H1 (cell line): ENCODE measurements around the gene BIRC5.

Experiments used
- ATF3 ChIP-seq: IDR thresholded peaks from 2 replicates; pipeline ENCODE4 v1.6.1; 2011; ENCODE audit warnings: low read depth, mild to moderate bottlenecking, low read length; ENCODE audit not compliant: insufficient read depth
- BRCA1 ChIP-seq: IDR thresholded peaks from 2 replicates; pipeline ENCODE4 v1.6.1; 2012; ENCODE audit warnings: low read depth, low read length, improper control_type of control experiment
- CEBPB ChIP-seq: IDR thresholded peaks from 2 replicates; pipeline ENCODE4 v1.6.1; 2012; ENCODE audit warnings: low read depth, low read length
- CHD2 ChIP-seq: IDR thresholded peaks from 2 replicates; pipeline ENCODE4 v1.6.1; 2012; ENCODE audit warnings: low read length, improper control_type of control experiment
- EGR1 ChIP-seq: IDR thresholded peaks from 2 replicates; pipeline ENCODE4 v1.6.1; 2011; ENCODE audit warnings: low read depth, low read length, borderline replicate concordance
- EP300 ChIP-seq, 2 experiments: IDR thresholded peaks; 1 replicate in 1 of 2; 2 replicates in 1 of 2; pipeline ENCODE4 v1.6.1; 2011 to 2012; ENCODE audit warnings: low read depth in 2 of 2, low read length in 2 of 2, mild to moderate bottlenecking in 2 of 2, borderline replicate concordance in 1 of 2, inconsistent platforms in 1 of 2, moderate library complexity in 1 of 2
- EZH2 ChIP-seq: fragments of 200-600 bp; sonication (generic); IDR thresholded peaks from 2 replicates; pipeline ENCODE4 v1.7.1; 2012; ENCODE audit warnings: low read depth, mild to moderate bottlenecking, moderate library complexity, low read length, inconsistent platforms; ENCODE audit not compliant: severe bottlenecking
- JUND ChIP-seq: IDR thresholded peaks from 2 replicates; pipeline ENCODE4 v1.6.1; 2011; ENCODE audit warnings: mild to moderate bottlenecking, improper control_type of control experiment, low read length
- POLR2A ChIP-seq, 2 experiments: IDR thresholded peaks; 1 replicate in 1 of 2; 2 replicates in 1 of 2; pipeline ENCODE4 v1.6.1; 2011; ENCODE audit warnings: low read depth in 2 of 2, low read length in 2 of 2, mild to moderate bottlenecking in 2 of 2; ENCODE audit errors: control extremely low read depth in 1 of 2
- TAF1 ChIP-seq: IDR thresholded peaks from 2 replicates; pipeline ENCODE4 v1.6.1; 2011; ENCODE audit warnings: mild to moderate bottlenecking, low read depth, low read length
- ZNF274 ChIP-seq: IDR thresholded peaks from 2 replicates; pipeline ENCODE4 v1.7.0; 2012; ENCODE audit warnings: low read length, borderline replicate concordance; ENCODE audit errors: extremely low read depth
- TF ChIP-seq, protein P1 (sequence below), 3 experiments: IDR thresholded peaks; 1 replicate in 2 of 3; 2 replicates in 1 of 3; pipeline versions ENCODE4 v1.5.1 to v1.6.1; 2011; ENCODE audit warnings: low read length in 3 of 3, mild to moderate bottlenecking in 3 of 3, inconsistent platforms in 2 of 3, low read depth in 1 of 3, moderate library complexity in 1 of 3; ENCODE audit not compliant: insufficient read depth in 1 of 3; ENCODE audit errors: control extremely low read depth in 1 of 3
- TF ChIP-seq, protein P2 (sequence below): IDR thresholded peaks from 2 replicates; pipeline ENCODE4 v1.6.1; 2012; ENCODE audit warnings: inconsistent platforms

GRCh38 chr17:78175643-78175981 is 38.4 kb upstream of the BIRC5 start:
- TF ChIP-seq ZNF274 (no peak), EP300 (IDR thresholded peaks at IDR 0.05; ENCODE audit: borderline replicate concordance in 1 of 2, low read depth in 2 of 2, low read length in 2 of 2) (no peak), CHD2 (no peak), TAF1 (no peak), POLR2A (IDR thresholded peaks at IDR 0.05; ENCODE audit: control extremely low read depth in 1 of 2, low read depth in 2 of 2, low read length in 2 of 2) (no peak; a peak in 1 of 3 replicates), EGR1 (no peak), JUND (no peak), CEBPB (no peak), BRCA1 (no peak), EZH2 (no peak), ATF3 (no peak)
- TF ChIP-seq, protein P1, sequence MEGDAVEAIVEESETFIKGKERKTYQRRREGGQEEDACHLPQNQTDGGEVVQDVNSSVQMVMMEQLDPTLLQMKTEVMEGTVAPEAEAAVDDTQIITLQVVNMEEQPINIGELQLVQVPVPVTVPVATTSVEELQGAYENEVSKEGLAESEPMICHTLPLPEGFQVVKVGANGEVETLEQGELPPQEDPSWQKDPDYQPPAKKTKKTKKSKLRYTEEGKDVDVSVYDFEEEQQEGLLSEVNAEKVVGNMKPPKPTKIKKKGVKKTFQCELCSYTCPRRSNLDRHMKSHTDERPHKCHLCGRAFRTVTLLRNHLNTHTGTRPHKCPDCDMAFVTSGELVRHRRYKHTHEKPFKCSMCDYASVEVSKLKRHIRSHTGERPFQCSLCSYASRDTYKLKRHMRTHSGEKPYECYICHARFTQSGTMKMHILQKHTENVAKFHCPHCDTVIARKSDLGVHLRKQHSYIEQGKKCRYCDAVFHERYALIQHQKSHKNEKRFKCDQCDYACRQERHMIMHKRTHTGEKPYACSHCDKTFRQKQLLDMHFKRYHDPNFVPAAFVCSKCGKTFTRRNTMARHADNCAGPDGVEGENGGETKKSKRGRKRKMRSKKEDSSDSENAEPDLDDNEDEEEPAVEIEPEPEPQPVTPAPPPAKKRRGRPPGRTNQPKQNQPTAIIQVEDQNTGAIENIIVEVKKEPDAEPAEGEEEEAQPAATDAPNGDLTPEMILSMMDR (IDR thresholded peaks at IDR 0.05; ENCODE audit: control extremely low read depth in 1 of 3, insufficient read depth in 1 of 3, low read depth in 1 of 3, low read length in 3 of 3): no peak
- TF ChIP-seq, protein P2, sequence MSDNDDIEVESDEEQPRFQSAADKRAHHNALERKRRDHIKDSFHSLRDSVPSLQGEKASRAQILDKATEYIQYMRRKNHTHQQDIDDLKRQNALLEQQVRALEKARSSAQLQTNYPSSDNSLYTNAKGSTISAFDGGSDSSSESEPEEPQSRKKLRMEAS: no peak
